ENCODE measurements around the gene ZHX3.

Gene ZHX3, protein sequence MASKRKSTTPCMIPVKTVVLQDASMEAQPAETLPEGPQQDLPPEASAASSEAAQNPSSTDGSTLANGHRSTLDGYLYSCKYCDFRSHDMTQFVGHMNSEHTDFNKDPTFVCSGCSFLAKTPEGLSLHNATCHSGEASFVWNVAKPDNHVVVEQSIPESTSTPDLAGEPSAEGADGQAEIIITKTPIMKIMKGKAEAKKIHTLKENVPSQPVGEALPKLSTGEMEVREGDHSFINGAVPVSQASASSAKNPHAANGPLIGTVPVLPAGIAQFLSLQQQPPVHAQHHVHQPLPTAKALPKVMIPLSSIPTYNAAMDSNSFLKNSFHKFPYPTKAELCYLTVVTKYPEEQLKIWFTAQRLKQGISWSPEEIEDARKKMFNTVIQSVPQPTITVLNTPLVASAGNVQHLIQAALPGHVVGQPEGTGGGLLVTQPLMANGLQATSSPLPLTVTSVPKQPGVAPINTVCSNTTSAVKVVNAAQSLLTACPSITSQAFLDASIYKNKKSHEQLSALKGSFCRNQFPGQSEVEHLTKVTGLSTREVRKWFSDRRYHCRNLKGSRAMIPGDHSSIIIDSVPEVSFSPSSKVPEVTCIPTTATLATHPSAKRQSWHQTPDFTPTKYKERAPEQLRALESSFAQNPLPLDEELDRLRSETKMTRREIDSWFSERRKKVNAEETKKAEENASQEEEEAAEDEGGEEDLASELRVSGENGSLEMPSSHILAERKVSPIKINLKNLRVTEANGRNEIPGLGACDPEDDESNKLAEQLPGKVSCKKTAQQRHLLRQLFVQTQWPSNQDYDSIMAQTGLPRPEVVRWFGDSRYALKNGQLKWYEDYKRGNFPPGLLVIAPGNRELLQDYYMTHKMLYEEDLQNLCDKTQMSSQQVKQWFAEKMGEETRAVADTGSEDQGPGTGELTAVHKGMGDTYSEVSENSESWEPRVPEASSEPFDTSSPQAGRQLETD

DNA sequence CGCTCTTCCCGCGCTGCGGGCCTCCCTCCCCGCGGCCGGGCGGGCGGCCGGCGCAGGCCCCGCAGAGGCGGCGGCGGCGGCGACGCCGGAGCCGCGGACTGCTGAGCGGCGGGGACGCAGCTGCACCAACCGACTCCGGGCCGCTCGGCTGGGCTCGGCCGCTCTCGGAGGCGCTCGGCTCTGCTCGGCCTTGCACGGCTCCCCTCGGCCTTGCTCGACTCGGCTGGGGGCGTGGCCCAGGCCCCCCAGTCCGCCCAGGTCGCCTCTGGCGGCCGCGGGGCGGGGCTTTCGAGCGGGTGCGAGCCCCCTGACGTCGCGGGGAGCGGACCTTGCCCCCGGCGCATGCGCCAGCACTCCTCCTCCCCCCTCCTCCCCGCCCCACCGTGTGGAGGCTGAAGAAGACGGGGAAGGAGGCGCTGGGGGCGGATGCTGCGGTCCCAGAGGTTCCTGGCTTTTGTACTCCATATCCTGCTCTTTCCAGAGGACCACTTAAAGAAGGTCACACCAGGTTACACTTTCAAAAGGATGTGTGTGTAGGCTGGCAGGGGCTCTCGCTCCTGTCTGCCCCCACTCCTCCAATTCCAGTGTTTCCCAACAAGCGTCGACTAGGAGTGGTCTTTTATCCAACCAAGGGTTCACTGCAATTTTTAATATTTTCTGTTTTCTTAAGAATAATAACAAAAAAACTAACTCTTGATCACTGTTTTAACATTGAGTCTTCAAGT is at the start of gene ZHX3:
TSS of gene ZHX3 (minus strand) at position 186 of the 725 bp plus-strand sequence. CDS start 112,815 bp downstream, outside the sequence.
- CTCF ChIA-PET = interaction anchor here (1.1 to 4.0 kb wide), 3 partner anchors 12 to 222 kb away, joined by 3 to 19 read pairs (median 3); no protein-coding TSS in a partner anchor

GRCh38 chr20:41367393-41367695 is 49.8 kb upstream of the ZHX3 start:
- TF ChIP-seq, protein P1, sequence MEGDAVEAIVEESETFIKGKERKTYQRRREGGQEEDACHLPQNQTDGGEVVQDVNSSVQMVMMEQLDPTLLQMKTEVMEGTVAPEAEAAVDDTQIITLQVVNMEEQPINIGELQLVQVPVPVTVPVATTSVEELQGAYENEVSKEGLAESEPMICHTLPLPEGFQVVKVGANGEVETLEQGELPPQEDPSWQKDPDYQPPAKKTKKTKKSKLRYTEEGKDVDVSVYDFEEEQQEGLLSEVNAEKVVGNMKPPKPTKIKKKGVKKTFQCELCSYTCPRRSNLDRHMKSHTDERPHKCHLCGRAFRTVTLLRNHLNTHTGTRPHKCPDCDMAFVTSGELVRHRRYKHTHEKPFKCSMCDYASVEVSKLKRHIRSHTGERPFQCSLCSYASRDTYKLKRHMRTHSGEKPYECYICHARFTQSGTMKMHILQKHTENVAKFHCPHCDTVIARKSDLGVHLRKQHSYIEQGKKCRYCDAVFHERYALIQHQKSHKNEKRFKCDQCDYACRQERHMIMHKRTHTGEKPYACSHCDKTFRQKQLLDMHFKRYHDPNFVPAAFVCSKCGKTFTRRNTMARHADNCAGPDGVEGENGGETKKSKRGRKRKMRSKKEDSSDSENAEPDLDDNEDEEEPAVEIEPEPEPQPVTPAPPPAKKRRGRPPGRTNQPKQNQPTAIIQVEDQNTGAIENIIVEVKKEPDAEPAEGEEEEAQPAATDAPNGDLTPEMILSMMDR (IDR thresholded peaks at IDR 0.05; ENCODE audit: control extremely low read depth, extremely low read depth, low read depth, missing control alignments) = no peak
- no peak for DNase-seq (ENCODE audit: extremely low spot score)
- ChIA-PET CTCF (no interaction called here), POLR2A (no interaction called here)

More for the DNA sequence above, at the start of gene ZHX3:
- TF ChIP-seq, protein P1 (IDR thresholded peaks at IDR 0.05; ENCODE audit: control extremely low read depth, extremely low read depth, low read depth, missing control alignments) = no peak
- DNase-seq (ENCODE audit: extremely low spot score) = peak; percentile 100
- POLR2A ChIA-PET = no interaction called here

DNA sequence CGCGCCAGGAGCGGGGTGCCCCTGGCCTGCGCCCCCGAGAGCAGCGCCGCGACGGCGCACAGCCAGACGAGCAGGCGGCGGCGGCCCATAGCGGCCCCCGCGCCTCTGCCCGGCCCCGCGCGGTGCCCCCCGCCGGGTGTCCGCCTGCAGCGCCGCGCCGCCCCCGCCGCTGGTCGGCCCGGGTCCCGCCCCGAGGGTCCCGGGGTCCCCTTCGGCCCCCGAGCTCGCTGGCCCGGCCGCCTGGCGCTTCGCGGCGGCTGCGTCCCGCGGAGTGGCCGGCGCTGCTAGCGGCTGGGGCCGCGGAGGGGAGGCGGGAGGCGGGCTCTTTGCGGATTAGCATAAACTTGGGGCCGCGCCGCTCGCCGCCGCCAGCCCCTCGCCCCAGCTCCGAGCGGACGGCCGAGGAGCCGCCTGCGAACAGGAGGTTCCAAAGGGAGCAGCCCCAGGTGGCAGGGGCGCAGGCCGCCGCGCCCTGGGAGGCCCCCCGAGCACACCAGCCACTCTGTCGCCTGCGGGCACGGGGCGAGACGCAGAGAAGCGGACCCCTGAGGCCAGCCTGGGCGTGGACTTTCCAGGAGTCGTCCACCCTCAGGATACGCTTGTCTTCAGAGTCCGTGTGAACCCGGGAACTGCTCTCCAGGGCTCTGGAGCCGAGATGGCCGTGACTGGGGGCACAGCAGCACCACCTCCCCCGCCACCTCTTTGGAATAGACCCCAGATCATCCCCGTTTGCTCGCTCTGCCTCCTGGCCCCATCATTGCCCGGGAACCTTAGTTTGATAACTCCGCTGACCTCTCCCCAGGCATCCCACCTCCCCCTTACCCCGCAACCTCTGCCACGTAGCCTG is 49.2 kb upstream of the ZHX3 start, which contains the start of gene EMILIN3:
TSS of gene EMILIN3 (minus strand) at position 273 of the 847 bp plus-strand sequence. CDS start at position 89, 184 bp downstream.
- DNase-seq (ENCODE audit: extremely low spot score) = no peak
- CTCF ChIA-PET = no interaction called here
- TF ChIP-seq, protein P1 (IDR thresholded peaks at IDR 0.05; ENCODE audit: control extremely low read depth, extremely low read depth, low read depth, missing control alignments) = no peak
- POLR2A ChIA-PET = no interaction called here

DNA sequence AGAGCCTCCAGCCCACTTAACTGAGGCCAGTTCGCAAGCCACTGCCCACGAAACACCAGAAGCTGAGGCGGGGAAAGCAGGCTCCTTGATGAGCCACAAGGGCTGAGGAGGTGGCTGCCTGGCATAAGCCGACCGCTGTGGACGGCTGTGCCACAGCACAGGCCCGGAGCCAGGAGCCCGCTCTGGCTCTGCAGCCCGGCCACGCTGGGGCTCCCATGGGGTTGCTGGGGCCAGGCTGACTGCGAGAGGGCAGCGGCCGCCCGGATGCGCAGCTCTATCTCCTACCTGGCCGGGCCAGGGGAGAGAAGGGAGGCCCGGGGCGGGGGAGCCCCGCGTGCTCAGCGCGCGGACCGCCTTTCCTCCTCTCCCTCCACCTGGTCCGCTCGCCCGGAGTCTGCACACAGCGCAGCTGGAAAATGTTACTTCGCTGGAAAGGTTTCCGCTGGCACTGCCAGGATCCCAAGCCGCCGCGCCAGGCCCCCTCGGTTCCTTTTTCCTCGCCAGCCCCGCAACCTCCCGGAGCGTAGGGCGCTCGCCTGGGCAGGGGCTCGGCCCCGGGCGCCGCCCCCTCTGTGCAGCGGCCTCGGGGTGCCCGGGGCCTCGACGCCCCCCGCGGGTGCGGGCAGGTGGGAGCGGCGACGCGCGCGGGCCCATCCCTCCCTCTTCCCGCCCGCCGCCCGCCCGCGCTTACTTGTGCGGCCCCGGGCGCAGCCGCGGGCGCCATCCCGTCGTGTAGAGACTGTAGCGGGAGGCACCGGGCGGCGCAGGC is 48.4 kb upstream of the ZHX3 start:
- ChIA-PET CTCF (no interaction called here), POLR2A (no interaction called here)

More for the DNA sequence above, 48.4 kb upstream of the ZHX3 start:
- TF ChIP-seq, protein P1 (IDR thresholded peaks at IDR 0.05; ENCODE audit: control extremely low read depth, extremely low read depth, low read depth, missing control alignments) = no peak
- DNase-seq (ENCODE audit: extremely low spot score) = no peak

Measured in GM10248 (cell line).